CD14-positive monocyte (primary cell): ENCODE measurements around the gene PLCXD3. TPM values are rescaled to one million over a fixed set of nuclear protein-coding genes. Genes with fewer than 3 reads are reported as not detected.

ENCODE experiments used
- DNase-seq, 3 donors: peaks; one replicate each; pipeline ENCODE4 v3.0.0-alpha.2; 2011 to 2022
- H2AFZ ChIP-seq: 2 replicates; pipeline ENCODE4 v1.6.0; 2012; ENCODE audit warnings: mild to moderate bottlenecking, low read depth, low read length, inconsistent platforms; ENCODE audit not compliant: insufficient read depth, poor library complexity, severe bottlenecking
- H3K27ac ChIP-seq, 2 donors: 1 replicate in 1 of 2; 2 replicates in 1 of 2; pipeline ENCODE4 v1.5.1; 2012 to 2013; ENCODE audit warnings: low read length in 2 of 2, control low read depth in 1 of 2, inconsistent platforms in 1 of 2, low read depth in 1 of 2, mild to moderate bottlenecking in 1 of 2
- H3K27me3 ChIP-seq, 2 donors: one replicate each; pipeline versions ENCODE4 v1.6.0 to v1.6.1; 2011 to 2013; ENCODE audit warnings: low read length in 2 of 2; ENCODE audit not compliant: control insufficient read depth in 2 of 2, insufficient read depth in 2 of 2
- H3K36me3 ChIP-seq, 2 donors: replicated peaks in 1 of 2; 1 replicate in 1 of 2; 2 replicates in 1 of 2; pipeline versions ENCODE4 v1.5.1 to v1.6.1; 2012 to 2013; ENCODE audit warnings: low read length in 2 of 2, control low read depth in 1 of 2, inconsistent platforms in 1 of 2, mild to moderate bottlenecking in 1 of 2; ENCODE audit not compliant: insufficient read depth in 2 of 2, control insufficient read depth in 1 of 2
- H3K4me1 ChIP-seq, 2 donors: 1 replicate in 1 of 2; 2 replicates in 1 of 2; pipeline versions ENCODE4 v1.5.1 to v1.6.1; 2012 to 2013; ENCODE audit warnings: low read length in 2 of 2, control low read depth in 1 of 2, inconsistent platforms in 1 of 2, mild to moderate bottlenecking in 1 of 2, moderate library complexity in 1 of 2; ENCODE audit not compliant: insufficient read depth in 2 of 2, control insufficient read depth in 1 of 2
- H3K4me2 ChIP-seq: replicated peaks from 2 replicates; pipeline ENCODE3; 2012; ENCODE audit warnings: low read length, moderate library complexity, mild to moderate bottlenecking; ENCODE audit not compliant: poor library complexity, severe bottlenecking; ENCODE audit errors: extremely low read depth
- H3K4me3 ChIP-seq, 3 experiments: fragments of 200-600 bp in 1 of 3; sonication (generic) in 1 of 3; replicated peaks in 1 of 3; 1 replicate in 2 of 3; 2 replicates in 1 of 3; pipeline ENCODE4 v1.5.1; 2011 to 2013; ENCODE audit warnings: low read length in 3 of 3, mild to moderate bottlenecking in 3 of 3, control low read depth in 2 of 3, low read depth in 2 of 3, inconsistent platforms in 1 of 3, moderate library complexity in 1 of 3
- H3K79me2 ChIP-seq: 2 replicates; pipeline ENCODE4 v1.6.0; 2012; ENCODE audit warnings: mild to moderate bottlenecking, control low read depth, inconsistent platforms, low read length, moderate library complexity; ENCODE audit not compliant: insufficient read depth
- H3K9ac ChIP-seq: 2 replicates; pipeline ENCODE4 v1.6.0; 2017; ENCODE audit warnings: low read length, mild to moderate bottlenecking; ENCODE audit not compliant: insufficient read depth, poor library complexity, severe bottlenecking
- H3K9me3 ChIP-seq, 2 donors: replicated peaks in 1 of 2; 1 replicate in 1 of 2; 2 replicates in 1 of 2; pipeline versions ENCODE4 v1.5.1 to v1.6.1; 2012 to 2013; ENCODE audit warnings: low read length in 2 of 2, control low read depth in 1 of 2; ENCODE audit not compliant: control insufficient read depth in 1 of 2, insufficient read depth in 1 of 2
- H4K20me1 ChIP-seq: 2 replicates; pipeline ENCODE4 v1.6.0; 2012; ENCODE audit warnings: mild to moderate bottlenecking, low read length, control low read depth, moderate library complexity; ENCODE audit not compliant: insufficient read depth
- H3K27ac Mint-ChIP-seq, 7 donors: one replicate each; pipeline ENCODE4 v1.8.0; 2020; ENCODE audit warnings: mild to moderate bottlenecking in 7 of 7, mixed read lengths in 7 of 7, moderate library complexity in 6 of 7, inconsistent platforms in 2 of 7
- H3K27me3 Mint-ChIP-seq, 3 donors: one replicate each; pipeline ENCODE4 v1.8.0; 2021 to 2022; ENCODE audit warnings: low read depth in 3 of 3, mild to moderate bottlenecking in 3 of 3, mixed read lengths in 3 of 3, moderate library complexity in 3 of 3, inconsistent platforms in 1 of 3
- H3K36me3 Mint-ChIP-seq, 2 donors: one replicate each; pipeline ENCODE4 v1.8.0; 2020; ENCODE audit warnings: mixed read lengths in 2 of 2, inconsistent platforms in 1 of 2, mild to moderate bottlenecking in 1 of 2
- H3K4me1 Mint-ChIP-seq: one replicate; pipeline ENCODE4 v1.8.0; 2020; ENCODE audit warnings: mild to moderate bottlenecking, mixed read lengths
- H3K4me3 Mint-ChIP-seq, 2 donors: one replicate each; pipeline ENCODE4 v1.8.0; 2020; ENCODE audit warnings: mild to moderate bottlenecking in 2 of 2, mixed read lengths in 2 of 2, moderate library complexity in 1 of 2
- H3K9me3 Mint-ChIP-seq, 7 donors: one replicate each; pipeline ENCODE4 v1.8.0; 2020 to 2022; ENCODE audit warnings: mixed read lengths in 7 of 7, mild to moderate bottlenecking in 6 of 7, moderate library complexity in 6 of 7, inconsistent platforms in 2 of 7
- CTCF ChIP-seq: fragments of 200-600 bp; IDR thresholded peaks from one replicate; pipeline ENCODE4 v1.8.0; 2022; ENCODE audit warnings: antibody characterized with exemption, mild to moderate bottlenecking
- WGBS: methylation state at CpG from one replicate; pipeline ENCODE4 v1.1.5; 2013; ENCODE audit warnings: missing lambda C conversion rate; ENCODE audit not compliant: insufficient coverage; 5-methylcytosine and 5-hydroxymethylcytosine counted together
- intact Hi-C, 2 donors: fragments of 100-400 bp; cut with micrococcal nuclease; formaldehyde crosslinking; loops; one replicate each; pipeline versions ENCODE4 v1.15.0 to v1.15.1; 2023
- polyA plus RNA-seq, 3 donors: library from polyadenylated mRNA; depleted of rRNA in 1 of 3; unstranded in 2 of 3; stranded (reverse) in 1 of 3; fragments of 300-500 nt in 2 of 3; fragments of >200 nt in 1 of 3; fragmentation: Illumina TruSeq in 2 of 3; gene quantifications; 1 replicate in 2 of 3; 2 replicates in 1 of 3; pipeline ENCODE4 v1.2.3, GENCODE V29; 2012 to 2021

The PLCXD3 gene
- polyA plus RNA-seq, 3 donors, result not detected

GRCh38 chr5:41334758-41335157 is 175.6 kb downstream of the PLCXD3 start:
- no peak overlapping the region for H3K9ac ChIP-seq
- WGBS, result 33% methylated on average over 1 of the region's 5 CpGs
- H3K27ac ChIP-seq, result no peak overlapping the region
- no peaks in the 10 kb centered on the region for H3K27me3 ChIP-seq
- no peak overlapping the region for H2AFZ ChIP-seq
- no peaks in the 10 kb centered on the region for H4K20me1 ChIP-seq
- H3K9me3 ChIP-seq, result no peaks in the 10 kb centered on the region
- intact Hi-C loops, result no loop called here
- H3K79me2 ChIP-seq, result no peaks in the 10 kb centered on the region
- Mint-ChIP-seq H3K9me3 (peaks cover 0 to 3% (median 0%) of the 10 kb centered on the region in 7 donors), H3K27ac (no peak overlapping the region), H3K4me3 (no peak overlapping the region), H3K27me3 (no peaks in the 10 kb centered on the region), H3K4me1 (no peaks in the 10 kb centered on the region), H3K36me3 (no peaks in the 10 kb centered on the region)
- H3K36me3 ChIP-seq, result no peaks in the 10 kb centered on the region
- no peak for DNase-seq
- no peak overlapping the region for H3K4me3 ChIP-seq
- no peak overlapping the region for H3K4me2 ChIP-seq
- H3K4me1 ChIP-seq, result no peaks in the 10 kb centered on the region
- no peak for TF ChIP-seq CTCF

GRCh38 chr5:41334221-41334620 is 176.2 kb downstream of the PLCXD3 start:
- no peak overlapping the region for H2AFZ ChIP-seq
- no peak overlapping the region for H3K4me3 Mint-ChIP-seq
- intact Hi-C loops, result no loop called here
- H3K9me3 Mint-ChIP-seq, result peaks cover 0 to 3% (median 0%) of the 10 kb centered on the region in 7 donors
- H3K27me3 ChIP-seq, result no peaks in the 10 kb centered on the region
- H3K4me3 ChIP-seq, result no peak overlapping the region
- no peaks in the 10 kb centered on the region for H3K36me3 ChIP-seq
- H3K36me3 Mint-ChIP-seq, result no peaks in the 10 kb centered on the region
- DNase-seq, result no peak
- no CpG with 5 or more reads among the region's 1 CpG for WGBS
- no peaks in the 10 kb centered on the region for H3K9me3 ChIP-seq
- H3K9ac ChIP-seq, result no peak overlapping the region
- H3K79me2 ChIP-seq, result no peaks in the 10 kb centered on the region
- H3K4me2 ChIP-seq, result no peak overlapping the region
- no peaks in the 10 kb centered on the region for H3K4me1 Mint-ChIP-seq
- H3K27ac Mint-ChIP-seq, result no peak overlapping the region
- TF ChIP-seq CTCF, result no peak
- no peaks in the 10 kb centered on the region for H3K4me1 ChIP-seq
- H3K27ac ChIP-seq, result no peak overlapping the region
- H3K27me3 Mint-ChIP-seq, result no peaks in the 10 kb centered on the region
- H4K20me1 ChIP-seq, result no peaks in the 10 kb centered on the region
